DOHH2 (cell line): Measurements from ENCODE around the gene NOC4L.

ENCODE experiments used
- EZH2phosphoT487 ChIP-seq: fragments of 200-600 bp; sonication (generic); IDR thresholded peaks from 2 replicates; pipeline ENCODE4 v1.6.1; 2017; ENCODE audit warnings: borderline replicate concordance, mild to moderate bottlenecking, antibody characterized with exemption, low read length, moderate library complexity, mixed read lengths
- TF ChIP-seq, protein P1 (sequence below): fragments of 200-600 bp; sonication (generic); IDR thresholded peaks from one replicate; pipeline ENCODE4 v1.5.1; 2014; ENCODE audit warnings: antibody characterized with exemption, mild to moderate bottlenecking, low read depth, low read length; ENCODE audit not compliant: poor library complexity, severe bottlenecking

DNA sequence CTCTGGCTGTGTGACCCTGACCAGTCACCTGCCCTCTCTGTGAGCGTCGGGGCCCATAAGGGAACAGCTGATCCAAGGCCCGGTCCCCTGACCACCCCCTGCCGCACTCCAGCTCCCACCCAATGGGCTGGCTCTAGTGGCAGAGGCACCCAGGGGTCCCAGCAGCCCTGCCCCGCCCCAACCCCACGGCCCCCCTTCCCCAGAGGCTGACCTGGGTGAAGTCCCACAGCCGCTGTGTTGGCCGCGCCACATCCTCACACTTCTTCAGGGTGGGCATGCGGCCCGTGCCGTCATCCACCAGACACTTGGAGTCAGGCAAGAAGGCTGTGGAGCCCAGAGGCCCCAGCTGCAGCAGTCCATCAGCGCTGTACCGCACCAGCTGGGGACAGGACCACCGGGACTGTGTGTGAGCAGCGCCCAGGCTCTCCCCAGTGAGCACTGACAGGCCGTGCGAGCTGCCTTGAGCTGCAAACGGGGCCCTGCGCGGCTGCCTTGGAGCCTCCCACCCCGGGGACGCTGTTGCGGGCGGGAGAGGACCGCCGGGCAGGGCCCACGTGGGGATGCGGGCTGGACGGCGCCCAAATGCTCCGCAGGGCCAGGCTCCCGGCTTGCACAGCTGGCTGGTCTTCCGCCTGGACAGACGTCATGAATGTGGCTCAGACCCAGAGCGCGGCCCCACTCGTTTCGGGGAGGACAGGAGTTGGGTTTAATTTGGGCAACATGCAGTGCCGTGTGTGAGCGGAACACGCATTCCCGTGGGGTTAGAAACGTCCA, 53.5 kb downstream of the NOC4L start:
- TF ChIP-seq, protein P1, sequence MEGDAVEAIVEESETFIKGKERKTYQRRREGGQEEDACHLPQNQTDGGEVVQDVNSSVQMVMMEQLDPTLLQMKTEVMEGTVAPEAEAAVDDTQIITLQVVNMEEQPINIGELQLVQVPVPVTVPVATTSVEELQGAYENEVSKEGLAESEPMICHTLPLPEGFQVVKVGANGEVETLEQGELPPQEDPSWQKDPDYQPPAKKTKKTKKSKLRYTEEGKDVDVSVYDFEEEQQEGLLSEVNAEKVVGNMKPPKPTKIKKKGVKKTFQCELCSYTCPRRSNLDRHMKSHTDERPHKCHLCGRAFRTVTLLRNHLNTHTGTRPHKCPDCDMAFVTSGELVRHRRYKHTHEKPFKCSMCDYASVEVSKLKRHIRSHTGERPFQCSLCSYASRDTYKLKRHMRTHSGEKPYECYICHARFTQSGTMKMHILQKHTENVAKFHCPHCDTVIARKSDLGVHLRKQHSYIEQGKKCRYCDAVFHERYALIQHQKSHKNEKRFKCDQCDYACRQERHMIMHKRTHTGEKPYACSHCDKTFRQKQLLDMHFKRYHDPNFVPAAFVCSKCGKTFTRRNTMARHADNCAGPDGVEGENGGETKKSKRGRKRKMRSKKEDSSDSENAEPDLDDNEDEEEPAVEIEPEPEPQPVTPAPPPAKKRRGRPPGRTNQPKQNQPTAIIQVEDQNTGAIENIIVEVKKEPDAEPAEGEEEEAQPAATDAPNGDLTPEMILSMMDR = no peak
- no peak for TF ChIP-seq EZH2phosphoT487
